Tibial nerve (tissue), 4 donors: Measurements from ENCODE around the gene GSG1. TPM values are rescaled to one million over a fixed set of nuclear protein-coding genes. Genes with fewer than 3 reads are reported as not detected.

Source experiments
- DNase-seq, 2 donors: peaks; one replicate each; pipeline ENCODE4 v3.0.0-alpha.2; 2019; ENCODE audit warnings: low spot score in 2 of 2
- H3K27ac ChIP-seq, 4 donors: fragments of 200-600 bp; sonication (generic) in 3 of 4; one replicate each; pipeline ENCODE4 v1.5.1; 2017 to 2019; ENCODE audit warnings: mild to moderate bottlenecking in 1 of 4
- H3K27me3 ChIP-seq, 2 donors: fragments of 200-600 bp; sonication (generic) in 1 of 2; one replicate each; pipeline versions ENCODE4 v1.5.1 to v1.6.0; 2017 to 2019
- H3K36me3 ChIP-seq, 3 donors: fragments of 200-600 bp; sonication (generic); one replicate each; pipeline ENCODE4 v1.5.1; 2018 to 2019
- H3K4me1 ChIP-seq, 4 donors: fragments of 200-600 bp; sonication (generic) in 3 of 4; one replicate each; pipeline ENCODE4 v1.5.1; 2017 to 2019
- H3K4me3 ChIP-seq, 4 donors: fragments of 200-600 bp; sonication (generic) in 3 of 4; one replicate each; pipeline ENCODE4 v1.5.1; 2017 to 2019; ENCODE audit warnings: mild to moderate bottlenecking in 1 of 4, moderate library complexity in 1 of 4
- H3K9me3 ChIP-seq, 4 donors: fragments of 200-600 bp; sonication (generic) in 3 of 4; one replicate each; pipeline ENCODE4 v1.5.1; 2017 to 2019
- EP300 ChIP-seq, 2 donors: sonication (generic); formaldehyde crosslinking; IDR thresholded peaks; one replicate each; pipeline ENCODE4 v1.6.1; 2017; ENCODE audit warnings: antibody characterized with exemption in 2 of 2, mild to moderate bottlenecking in 1 of 2
- POLR2A ChIP-seq, 2 donors: fragments of 450-650 bp; IDR thresholded peaks; one replicate each; pipeline ENCODE4 v1.6.1; 2017; ENCODE audit warnings: antibody characterized with exemption in 2 of 2, mild to moderate bottlenecking in 2 of 2, moderate library complexity in 2 of 2
- WGBS, 2 donors: methylation state at CpG; one replicate each; pipeline ENCODE4 v1.1.5; 2018; 5-methylcytosine and 5-hydroxymethylcytosine counted together
- total RNA-seq, 4 donors: library from RNA; depleted of rRNA; stranded (reverse); fragments of >200 nt; gene quantifications; one replicate each; pipeline ENCODE4 v1.1.0, GENCODE V29; 2016
- TF ChIP-seq, protein P1 (sequence below), 5 experiments: fragments of 200-600 bp in 3 of 5; fragments of 450-650 bp in 2 of 5; sonication (generic) in 3 of 5; IDR thresholded peaks; one replicate each; pipeline ENCODE4 v1.5.1; 2016 to 2019; ENCODE audit warnings: antibody characterized with exemption in 5 of 5, mild to moderate bottlenecking in 3 of 5, moderate library complexity in 2 of 5

The GSG1 gene
- total RNA-seq, 4 donors from 2014 or later: not detected

DNA sequence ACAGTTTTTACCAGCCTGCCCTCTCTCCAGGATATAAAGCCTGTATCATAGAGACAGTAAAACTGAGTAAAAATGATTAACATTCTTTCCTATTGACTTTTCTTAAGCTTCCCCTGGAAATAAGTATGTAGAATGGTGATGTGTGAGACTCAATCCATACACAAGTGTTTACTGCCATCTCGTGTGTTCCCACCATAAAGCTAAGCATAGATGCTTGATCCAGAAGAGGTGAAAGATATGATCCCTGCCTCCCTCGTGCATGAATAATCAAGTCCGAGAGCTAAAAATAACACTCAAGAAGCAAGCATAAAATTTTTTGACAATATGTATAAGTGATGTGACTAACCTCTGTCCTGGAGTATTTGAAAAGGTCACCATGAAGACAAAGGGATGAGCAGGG, 16.9 kb upstream of the GSG1 start:
- 60 to 70% methylated on average over 3 of the region's 3 CpGs for WGBS, 2 donors
- no peak for DNase-seq
- TF ChIP-seq POLR2A (IDR thresholded peaks at IDR 0.05) (no peak), EP300 (IDR thresholded peaks at IDR 0.05) (no peak)
- TF ChIP-seq, protein P1, sequence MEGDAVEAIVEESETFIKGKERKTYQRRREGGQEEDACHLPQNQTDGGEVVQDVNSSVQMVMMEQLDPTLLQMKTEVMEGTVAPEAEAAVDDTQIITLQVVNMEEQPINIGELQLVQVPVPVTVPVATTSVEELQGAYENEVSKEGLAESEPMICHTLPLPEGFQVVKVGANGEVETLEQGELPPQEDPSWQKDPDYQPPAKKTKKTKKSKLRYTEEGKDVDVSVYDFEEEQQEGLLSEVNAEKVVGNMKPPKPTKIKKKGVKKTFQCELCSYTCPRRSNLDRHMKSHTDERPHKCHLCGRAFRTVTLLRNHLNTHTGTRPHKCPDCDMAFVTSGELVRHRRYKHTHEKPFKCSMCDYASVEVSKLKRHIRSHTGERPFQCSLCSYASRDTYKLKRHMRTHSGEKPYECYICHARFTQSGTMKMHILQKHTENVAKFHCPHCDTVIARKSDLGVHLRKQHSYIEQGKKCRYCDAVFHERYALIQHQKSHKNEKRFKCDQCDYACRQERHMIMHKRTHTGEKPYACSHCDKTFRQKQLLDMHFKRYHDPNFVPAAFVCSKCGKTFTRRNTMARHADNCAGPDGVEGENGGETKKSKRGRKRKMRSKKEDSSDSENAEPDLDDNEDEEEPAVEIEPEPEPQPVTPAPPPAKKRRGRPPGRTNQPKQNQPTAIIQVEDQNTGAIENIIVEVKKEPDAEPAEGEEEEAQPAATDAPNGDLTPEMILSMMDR (IDR thresholded peaks at IDR 0.05): no peak
- H3K4me3 ChIP-seq: no peak overlapping the region
- no peak overlapping the region for H3K27ac ChIP-seq
- H3K27me3 ChIP-seq: no peaks in the 10 kb centered on the region
- H3K4me1 ChIP-seq: peaks cover 0 to 25% (median 0%) of the 10 kb centered on the region in 4 donors
- no peaks in the 10 kb centered on the region for H3K9me3 ChIP-seq
- H3K36me3 ChIP-seq: no peaks in the 10 kb centered on the region

DNA sequence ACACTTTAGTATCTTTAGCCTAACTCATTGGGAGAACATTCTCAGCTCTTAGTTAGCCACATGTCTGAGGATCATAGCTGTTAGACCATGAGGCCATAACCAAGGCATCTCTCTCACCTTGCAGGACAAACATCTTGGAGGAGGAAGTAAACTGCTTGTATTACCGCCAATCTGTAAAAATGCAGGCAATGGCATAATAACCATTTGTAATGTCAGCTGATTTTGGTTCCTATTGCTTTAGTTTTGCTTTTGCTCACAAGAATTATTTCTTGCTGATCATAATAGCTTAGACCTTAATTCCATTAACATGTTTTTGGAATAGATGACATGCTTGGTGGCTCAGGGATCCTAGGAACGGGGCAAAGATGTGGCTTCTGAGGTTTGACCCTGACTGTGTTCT, 16.4 kb upstream of the GSG1 start:
- Histone ChIP-seq H3K9me3 (no peaks in the 10 kb centered on the region), H3K4me1 (peaks cover 0 to 25% (median 0%) of the 10 kb centered on the region in 4 donors), H3K27me3 (no peaks in the 10 kb centered on the region), H3K27ac (no peak overlapping the region), H3K36me3 (no peaks in the 10 kb centered on the region), H3K4me3 (no peak overlapping the region)
- WGBS, 2 donors: 89 to 90% methylated on average over 2 of the region's 2 CpGs
- TF ChIP-seq POLR2A (IDR thresholded peaks at IDR 0.05) (no peak), EP300 (IDR thresholded peaks at IDR 0.05) (peak in 1 of 2 donors; percentile 28)
- TF ChIP-seq, protein P1 (IDR thresholded peaks at IDR 0.05): no peak
- no peak for DNase-seq

DNA sequence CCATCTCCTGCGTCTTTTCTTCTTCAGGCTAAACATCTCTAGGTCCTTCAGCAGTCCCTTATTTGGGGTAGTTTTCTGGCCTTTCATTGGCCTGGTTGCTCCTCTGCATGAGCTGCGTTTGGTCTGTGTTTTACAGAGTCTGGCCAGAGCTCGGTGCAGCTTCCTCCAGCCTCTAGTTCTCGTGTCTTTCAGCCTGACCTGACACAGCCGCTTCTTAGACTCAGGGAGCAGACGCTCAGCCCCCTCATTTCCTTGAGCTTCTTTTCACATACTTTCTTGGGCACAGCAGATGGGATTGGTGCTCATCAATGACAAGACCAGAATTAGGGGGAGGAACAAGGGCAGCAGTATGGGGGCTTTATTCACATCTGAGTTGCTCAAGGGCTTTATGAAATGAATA, 13.6 kb upstream of the GSG1 start:
- Histone ChIP-seq H3K27ac (peak overlapping the region in 1 of 4 donors; percentile 6), H3K4me1 (peaks cover 0 to 33% (median 0%) of the 10 kb centered on the region in 4 donors), H3K9me3 (no peaks in the 10 kb centered on the region), H3K27me3 (no peaks in the 10 kb centered on the region), H3K4me3 (no peak overlapping the region), H3K36me3 (no peaks in the 10 kb centered on the region)
- 62 to 72% methylated on average over 6 of the region's 6 CpGs for WGBS, 2 donors
- DNase-seq: no peak
- no peak for TF ChIP-seq POLR2A (IDR thresholded peaks at IDR 0.05)

DNA sequence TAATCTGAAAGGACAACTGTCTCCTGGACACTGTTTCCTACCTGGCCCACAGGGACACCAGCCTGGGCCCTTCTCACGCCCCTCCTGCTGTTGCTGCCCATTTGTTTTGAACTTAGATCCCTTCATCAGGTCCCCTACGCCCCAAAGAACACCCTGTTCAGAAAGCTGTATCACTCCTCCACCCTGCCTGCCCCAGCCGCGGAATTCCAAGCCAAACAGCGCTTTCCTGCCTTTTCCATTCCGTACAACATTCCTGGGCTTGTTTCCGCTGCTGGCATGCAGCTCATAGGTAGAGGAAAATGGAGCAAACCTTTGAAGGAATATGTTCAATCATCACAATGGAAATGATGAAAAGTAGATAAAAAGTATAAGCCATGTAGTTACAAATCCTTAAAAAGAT, 12.8 kb upstream of the GSG1 start:
- H3K27ac ChIP-seq: peak overlapping the region in 2 of 4 donors; percentile 20 to 63
- WGBS, 2 donors: 73 to 84% methylated on average over 7 of the region's 7 CpGs
- H3K9me3 ChIP-seq: no peaks in the 10 kb centered on the region
- H3K27me3 ChIP-seq: no peaks in the 10 kb centered on the region
- no peaks in the 10 kb centered on the region for H3K36me3 ChIP-seq
- TF ChIP-seq EP300 (IDR thresholded peaks at IDR 0.05): peak in 1 of 2 donors; percentile 11
- TF ChIP-seq, protein P1 (IDR thresholded peaks at IDR 0.05): no peak
- no peak overlapping the region for H3K4me3 ChIP-seq
- H3K4me1 ChIP-seq: peaks cover 0 to 33% (median 0%) of the 10 kb centered on the region in 4 donors
- DNase-seq: no peak

DNA sequence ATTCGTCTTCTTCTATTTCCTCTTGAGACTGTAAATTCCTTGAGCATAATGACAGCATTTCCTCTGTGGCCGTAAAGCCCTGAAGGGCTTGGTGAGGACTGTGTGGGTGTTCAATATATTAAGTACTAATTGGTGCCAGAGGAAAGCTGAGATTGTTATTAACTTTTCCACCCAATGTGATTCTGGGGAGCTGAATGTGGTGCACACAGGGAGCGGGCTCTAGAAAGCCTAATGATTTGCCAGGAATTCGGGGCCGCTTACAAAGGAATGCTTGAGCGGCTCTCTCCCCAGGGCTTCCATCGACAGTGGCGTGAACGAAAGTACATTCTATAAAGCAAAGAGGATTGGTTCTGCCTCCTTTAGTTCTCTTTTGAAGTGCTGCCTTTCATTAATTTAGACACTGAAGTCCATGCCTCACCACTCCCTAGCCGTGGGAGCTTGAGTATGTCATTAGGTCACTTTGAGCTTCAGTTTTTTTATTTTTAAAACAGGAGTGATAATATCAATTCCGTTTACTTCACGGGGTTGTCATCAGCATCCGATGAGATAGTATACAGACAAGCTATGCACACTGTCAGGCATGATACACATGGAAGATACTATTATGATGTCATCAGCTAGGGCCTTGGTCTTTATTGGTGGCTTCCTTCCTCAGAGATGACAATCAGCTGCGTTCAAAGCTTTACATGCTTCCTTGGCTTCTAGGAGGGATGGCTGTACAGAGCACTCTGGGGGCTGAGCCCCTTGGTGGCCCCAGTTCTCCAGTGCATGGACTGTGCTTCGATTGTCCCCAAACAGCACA, 11.0 kb upstream of the GSG1 start:
- peaks cover 0 to 33% (median 0%) of the 10 kb centered on the region in 4 donors for H3K4me1 ChIP-seq
- TF ChIP-seq POLR2A (IDR thresholded peaks at IDR 0.05): no peak
- 30 to 46% methylated on average over 15 of the region's 15 CpGs for WGBS, 2 donors
- no peak overlapping the region for H3K4me3 ChIP-seq
- H3K27me3 ChIP-seq: no peaks in the 10 kb centered on the region
- H3K36me3 ChIP-seq: no peaks in the 10 kb centered on the region
- DNase-seq: no peak
- H3K9me3 ChIP-seq: no peaks in the 10 kb centered on the region
- H3K27ac ChIP-seq: no peak overlapping the region

DNA sequence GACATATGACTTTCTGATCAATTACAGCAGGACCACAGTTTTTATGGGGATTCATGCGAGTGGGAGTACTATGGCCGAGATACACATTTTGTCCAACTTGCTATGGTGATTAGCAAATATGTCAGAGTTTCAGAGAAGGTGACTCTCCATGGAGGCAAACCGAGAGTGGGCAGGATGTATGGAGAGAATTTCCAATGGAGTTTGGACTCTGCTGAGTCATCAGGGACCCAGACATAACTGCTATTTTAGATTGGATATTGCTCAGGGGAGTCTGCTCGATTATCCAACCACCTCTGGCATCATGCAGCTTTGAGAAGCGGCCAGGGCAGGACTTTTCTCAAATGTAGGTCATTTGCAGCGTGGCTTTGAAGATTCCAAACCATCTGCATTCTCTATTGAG, 9.5 kb upstream of the GSG1 start:
- no peak for DNase-seq
- no peak for TF ChIP-seq EP300 (IDR thresholded peaks at IDR 0.05)
- TF ChIP-seq POLR2A (IDR thresholded peaks at IDR 0.05): no peak
- TF ChIP-seq, protein P1 (IDR thresholded peaks at IDR 0.05): no peak
- H3K36me3 ChIP-seq: no peaks in the 10 kb centered on the region

More for the DNA sequence above, 9.5 kb upstream of the GSG1 start:
- Histone ChIP-seq H3K4me3 (no peak overlapping the region), H3K27me3 (no peaks in the 10 kb centered on the region), H3K9me3 (peaks cover 0 to 6% (median 0%) of the 10 kb centered on the region in 4 donors), H3K4me1 (peaks cover 0 to 28% (median 0%) of the 10 kb centered on the region in 4 donors), H3K27ac (no peak overlapping the region)
- WGBS, 2 donors: 89 to 90% methylated on average over 6 of the region's 6 CpGs
